SK-MEL-5 (cell line): ENCODE data around the gene AFAP1. TPM values are rescaled to one million over a fixed set of nuclear protein-coding genes. Genes with fewer than 3 reads are reported as not detected.

ENCODE experiments used
- DNase-seq: peaks from one replicate; pipeline ENCODE4 v3.0.0-alpha.2; 2016; ENCODE audit warnings: low read depth, low spot score
- in situ Hi-C: cut with HindIII; loops from 2 replicates; pipeline ENCODE4 v1.10.0; 2016; ENCODE audit warnings: low sequenced_read_pairs, high pct_unique_total_duplicates, low pct_unique_long_range_greater_than_20kb
- total RNA-seq: library from RNA; depleted of rRNA; stranded (reverse); fragments of >200 nt; shearing (Covaris generic); gene quantifications from 2 replicates; pipeline ENCODE4 v1.2.3, GENCODE V29; 2014

AFAP1 gene
- total RNA-seq, 1 experiment from 2014 or later = 10.3 TPM

GRCh38 chr4:7865533-7865932, 74.1 kb downstream of the AFAP1 start:
- in situ Hi-C loops = no loop called here
- no peak for DNase-seq

DNA sequence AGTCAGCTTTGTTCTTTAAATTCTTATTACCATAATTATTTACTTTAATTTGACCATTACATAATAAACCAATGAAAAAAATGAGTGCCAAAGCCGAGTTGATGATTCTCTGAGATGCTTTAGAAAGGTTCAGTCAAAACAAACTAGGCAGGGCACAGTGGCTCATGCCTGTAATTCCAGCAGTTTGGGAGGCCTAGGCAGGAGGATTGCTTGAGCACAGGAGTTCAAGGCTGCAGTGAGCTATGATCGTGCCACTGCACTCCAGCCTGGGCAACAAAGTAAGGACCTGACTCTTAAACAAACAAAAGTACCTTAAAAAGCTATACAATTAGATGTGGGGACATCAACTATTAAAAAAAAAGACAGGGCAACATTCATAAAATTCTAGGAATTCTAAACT, 75.0 kb downstream of the AFAP1 start:
- DNase-seq = no peak
- in situ Hi-C loops = no loop called here

- in situ Hi-C loops = no loop called here
- no peak for DNase-seq
Measured at GRCh38 chr4:7863911-7864681, 75.6 kb downstream of the AFAP1 start.

- in situ Hi-C loops = no loop called here
Measured at GRCh38 chr4:7862561-7863192, 77.0 kb downstream of the AFAP1 start.

GRCh38 chr4:7861440-7861881, 78.2 kb downstream of the AFAP1 start:
- no peak for DNase-seq
- in situ Hi-C loops = no loop called here

More at GRCh38 chr4:7862561-7863192, 77.0 kb downstream of the AFAP1 start:
- no peak for DNase-seq

DNA sequence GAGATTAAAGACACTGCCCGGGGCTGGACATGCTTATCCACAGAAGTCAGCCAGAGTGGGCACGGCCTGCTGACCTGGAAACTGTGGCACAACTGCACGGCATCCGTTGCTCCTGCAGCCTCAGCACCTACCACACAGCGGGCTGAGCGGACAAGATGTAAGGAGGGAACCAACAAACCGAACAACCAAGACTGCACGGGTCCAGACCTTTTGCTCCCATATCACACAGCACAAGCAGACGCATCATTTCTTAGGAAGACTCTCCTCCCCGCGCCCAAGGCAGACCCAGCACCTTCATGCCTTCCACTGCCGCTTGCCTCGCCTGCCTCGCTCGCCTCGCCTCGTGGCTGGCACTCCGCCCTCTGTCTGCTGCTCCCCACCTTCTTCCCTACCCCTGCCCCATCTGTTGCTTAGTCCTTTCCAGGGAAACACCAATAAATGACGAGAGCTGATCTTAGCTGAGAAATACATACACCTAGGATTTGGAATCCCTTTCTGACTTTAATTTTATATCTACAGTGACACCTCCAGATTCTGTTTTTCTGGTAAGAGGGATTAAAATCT, 79.0 kb downstream of the AFAP1 start:
- no peak for DNase-seq
- in situ Hi-C loops = no loop called here

DNA sequence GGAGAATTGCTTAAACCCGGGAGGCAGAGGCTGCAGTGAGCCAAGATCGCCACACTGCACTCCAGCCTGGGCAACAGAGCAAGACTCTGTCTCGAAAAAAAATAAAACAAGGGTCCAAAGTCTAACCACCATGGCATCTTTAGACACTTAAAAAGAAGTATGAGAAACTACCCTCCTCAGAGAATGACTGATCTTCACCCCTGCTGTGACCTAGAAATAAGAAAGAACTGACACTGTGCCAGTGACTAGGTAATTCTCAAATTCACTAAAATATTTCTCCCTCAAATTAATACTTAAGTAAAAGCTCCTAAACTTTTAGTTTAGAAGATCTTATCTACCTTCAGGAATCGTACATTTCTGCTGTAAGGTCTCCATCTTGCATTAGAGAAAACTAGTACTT, 80.3 kb downstream of the AFAP1 start:
- in situ Hi-C loops = no loop called here
- no peak for DNase-seq

GRCh38 chr4:7858498-7858897, 81.2 kb downstream of the AFAP1 start:
- in situ Hi-C loops = no loop called here

DNA sequence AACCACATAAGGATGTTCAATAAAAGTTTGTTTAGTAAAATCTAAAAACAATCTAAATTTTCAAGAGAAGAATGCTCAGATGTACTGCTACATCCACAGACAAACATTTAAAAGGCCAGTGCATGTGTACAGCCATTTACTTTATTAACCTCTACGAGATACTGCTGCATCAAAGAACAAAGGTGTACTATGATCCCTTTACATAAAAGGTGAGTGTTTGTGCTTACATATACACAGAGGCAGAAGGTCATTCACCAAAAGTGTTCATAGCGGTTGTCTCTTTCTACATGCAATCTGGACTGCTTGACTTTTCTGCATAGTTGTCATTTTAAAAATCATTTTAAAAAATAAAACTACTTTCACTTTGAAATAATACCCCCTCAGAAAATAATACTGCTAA, 81.7 kb downstream of the AFAP1 start:
- in situ Hi-C loops = no loop called here
- DNase-seq = no peak

More at GRCh38 chr4:7858498-7858897, 81.2 kb downstream of the AFAP1 start:
- no peak for DNase-seq

GRCh38 chr4:7857238-7857701, 82.4 kb downstream of the AFAP1 start:
- DNase-seq = no peak
- in situ Hi-C loops = no loop called here

DNA sequence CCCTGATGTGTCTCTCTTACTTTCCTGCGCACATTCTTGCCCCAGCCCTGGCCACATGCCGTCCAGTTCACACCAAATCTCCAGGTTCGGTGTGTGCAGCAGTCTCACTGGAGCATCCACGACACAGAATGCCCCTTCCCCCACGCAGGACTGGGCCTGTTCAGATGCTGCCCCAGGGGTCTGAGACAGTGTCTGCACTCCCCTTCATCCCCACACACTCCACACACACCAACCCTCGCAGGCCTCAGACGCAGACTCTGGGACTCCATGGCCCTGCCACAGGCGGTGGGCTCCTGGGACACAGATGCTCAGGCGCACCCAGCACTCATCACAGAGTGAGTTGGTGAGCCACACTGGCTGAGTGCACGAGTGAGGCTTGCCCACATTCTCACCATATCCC, 83.9 kb downstream of the AFAP1 start:
- in situ Hi-C loops = no loop called here
- DNase-seq = no peak

GRCh38 chr4:7854697-7855370, 84.8 kb downstream of the AFAP1 start:
- in situ Hi-C loops = no loop called here
- no peak for DNase-seq

GRCh38 chr4:7854216-7854615, 85.4 kb downstream of the AFAP1 start:
- in situ Hi-C loops = no loop called here
- no peak for DNase-seq

DNA sequence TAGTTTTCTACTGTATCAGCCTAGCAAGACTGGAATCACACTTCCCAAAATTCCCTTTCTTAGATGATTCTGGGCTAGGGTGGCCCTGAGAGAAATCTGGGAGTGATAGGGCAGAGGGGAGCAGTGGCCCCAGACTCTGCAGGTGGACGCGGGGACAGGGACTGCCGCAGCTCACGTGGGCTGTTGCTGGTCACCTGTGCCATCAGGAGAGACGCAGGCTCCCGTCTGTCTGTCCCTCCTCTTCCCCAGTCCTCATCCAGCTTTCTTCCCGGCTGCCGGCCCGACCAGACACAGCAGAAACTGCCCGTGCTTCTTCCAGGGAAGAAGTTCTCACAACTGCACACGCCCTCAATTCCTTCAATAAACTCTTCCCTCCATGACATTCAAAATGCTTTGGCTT, 86.4 kb downstream of the AFAP1 start:
- in situ Hi-C loops = no loop called here
- no peak for DNase-seq

DNA sequence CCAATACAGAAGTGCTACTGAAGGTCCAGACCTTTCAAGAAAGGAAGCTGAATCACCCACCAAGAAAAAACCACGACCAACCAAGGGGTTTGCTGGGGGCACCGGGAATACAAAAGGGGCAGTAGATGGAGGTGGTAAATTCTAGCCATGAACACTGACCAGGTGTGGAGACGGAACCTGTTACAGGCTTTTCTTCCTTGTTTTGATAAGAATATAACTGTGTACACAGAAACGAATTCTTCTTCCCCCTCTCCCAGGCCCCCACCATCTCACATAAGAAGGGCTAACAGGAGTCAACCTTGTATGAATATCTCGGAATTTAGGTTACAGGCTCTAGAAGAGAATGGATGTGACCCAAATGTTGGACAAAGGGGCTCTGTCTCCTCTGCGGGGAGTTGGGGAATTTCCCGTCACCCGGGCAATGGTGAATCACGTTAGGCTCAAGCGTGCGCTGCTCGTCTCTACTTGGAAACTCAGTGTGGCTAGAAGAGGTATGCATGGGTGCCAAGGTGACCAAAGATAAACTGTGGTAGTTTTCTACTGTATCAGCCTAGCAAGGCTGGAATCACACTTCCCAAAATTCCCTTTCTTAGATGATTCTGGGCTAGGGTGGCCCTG, 87.0 kb downstream of the AFAP1 start:
- no peak for DNase-seq
- in situ Hi-C loops = no loop called here

- DNase-seq = no peak
- in situ Hi-C loops = no loop called here
Measured at GRCh38 chr4:7850489-7850888, 89.2 kb downstream of the AFAP1 start.

DNA sequence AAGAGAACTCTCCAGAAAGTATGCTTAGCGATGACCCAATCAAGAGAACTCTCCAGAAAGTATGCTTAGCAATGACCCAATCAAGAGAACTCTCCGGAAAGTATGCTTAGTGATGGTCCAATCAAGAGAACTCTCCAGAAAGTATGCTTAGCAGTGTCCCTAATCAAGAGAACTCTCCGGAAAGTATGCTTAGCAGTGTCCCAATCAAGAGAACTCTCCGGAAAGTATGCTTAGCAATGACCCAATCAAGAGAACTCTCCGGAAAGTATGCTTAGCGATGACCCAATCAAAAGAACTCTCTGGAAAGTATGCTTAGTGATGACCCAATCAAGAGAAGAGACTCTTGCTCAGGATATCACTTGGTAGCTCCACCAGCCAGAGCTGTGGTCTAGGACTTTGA, 92.5 kb downstream of the AFAP1 start:
- in situ Hi-C loops = no loop called here
- DNase-seq = no peak
